ENCODE measurements around the gene TTF2.
"Not testable (repeated sequence)": the region's sequence is repeated elsewhere in the genome, so short reads cannot be mapped to it uniquely, and the experiment has no call there.

The TTF2 gene

GRCh38 chr1:117121589-117122329, 61.6 kb downstream of the TTF2 start, which contains the start of gene TRIM45:
Gene TRIM45, minus strand, starts transcription at chr1:117121749. Its CDS starts 548 bp downstream, at chr1:117121201.
- peak; percentile 68 for DNase-seq (ENCODE audit: low spot score)

GRCh38 chr1:117122330-117123025, 62.4 kb downstream of the TTF2 start:
- DNase-seq (ENCODE audit: low spot score) = no peak

- DNase-seq (ENCODE audit: low spot score) = no peak
These were observed 63.1 kb downstream of the TTF2 start for GRCh38 chr1:117123274-117123673.

- DNase-seq (ENCODE audit: low spot score) = no peak
These were observed 64.5 kb downstream of the TTF2 start for GRCh38 chr1:117124661-117125060.

- no peak for DNase-seq (ENCODE audit: low spot score)
These were observed 67.7 kb downstream of the TTF2 start for GRCh38 chr1:117127795-117128194.

GRCh38 chr1:117128323-117129079, 68.4 kb downstream of the TTF2 start:
- DNase-seq (ENCODE audit: low spot score) = peak; percentile 59

GRCh38 chr1:117130526-117130925, 70.4 kb downstream of the TTF2 start:
- DNase-seq (ENCODE audit: low spot score) = no peak

- no peak for DNase-seq (ENCODE audit: low spot score)
These were observed 75.2 kb downstream of the TTF2 start for GRCh38 chr1:117135329-117135728.

- DNase-seq (ENCODE audit: low spot score) = no peak
These were observed 76.6 kb downstream of the TTF2 start for GRCh38 chr1:117136749-117137148.

- no peak for DNase-seq (ENCODE audit: low spot score)
These were observed 77.2 kb downstream of the TTF2 start for GRCh38 chr1:117137281-117137855.

GRCh38 chr1:117138106-117138505, 78.0 kb downstream of the TTF2 start:
- no peak for DNase-seq (ENCODE audit: low spot score)

GRCh38 chr1:117138561-117138960, 78.4 kb downstream of the TTF2 start:
- DNase-seq (ENCODE audit: low spot score) = no peak

- no peak for DNase-seq (ENCODE audit: low spot score)
These were observed 82.1 kb downstream of the TTF2 start for GRCh38 chr1:117142200-117142599.

GRCh38 chr1:117143172-117143571, 83.0 kb downstream of the TTF2 start:
- DNase-seq (ENCODE audit: low spot score) = no peak

GRCh38 chr1:117143871-117144270, 83.7 kb downstream of the TTF2 start:
- DNase-seq (ENCODE audit: low spot score) = no peak

GRCh38 chr1:117146072-117146471, 85.9 kb downstream of the TTF2 start:
- DNase-seq (ENCODE audit: low spot score) = peak; percentile 35

- peak; percentile 56 for DNase-seq (ENCODE audit: low spot score)
These were observed 86.6 kb downstream of the TTF2 start for GRCh38 chr1:117146575-117147340.

- DNase-seq (ENCODE audit: low spot score) = no peak
These were observed 87.3 kb downstream of the TTF2 start for GRCh38 chr1:117147341-117147831.

GRCh38 chr1:117147856-117148588, 87.9 kb downstream of the TTF2 start:
- DNase-seq (ENCODE audit: low spot score) = peak; percentile 57

- no peak for DNase-seq (ENCODE audit: low spot score)
These were observed 90.2 kb downstream of the TTF2 start for GRCh38 chr1:117150316-117150715.

- DNase-seq (ENCODE audit: low spot score) = not testable (repeated sequence)
These were observed 91.2 kb downstream of the TTF2 start for GRCh38 chr1:117151305-117151704.
